Esophagus muscularis mucosa (tissue), 4 donors: ENCODE results near the gene ANAPC7.
A peak's percentile ranks its signal among the peaks of the same experiment; 100 is the strongest.
"Not testable (repeated sequence)": the region's sequence is repeated elsewhere in the genome, so short reads cannot be mapped to it uniquely, and the experiment has no call there.

Experiments used
- CTCF ChIP-seq, 3 experiments: fragments of 200-600 bp in 2 of 3; fragments of 450-650 bp in 1 of 3; sonication (generic) in 2 of 3; IDR thresholded peaks; one replicate each; pipeline ENCODE4 v1.5.1; 2017 to 2019; ENCODE audit warnings: antibody characterized with exemption in 3 of 3, mild to moderate bottlenecking in 2 of 3, moderate library complexity in 1 of 3
- EP300 ChIP-seq: sonication (generic); formaldehyde crosslinking; IDR thresholded peaks from one replicate; pipeline ENCODE4 v1.6.1; 2017; ENCODE audit warnings: antibody characterized with exemption
- POLR2A ChIP-seq: fragments of 450-650 bp; IDR thresholded peaks from one replicate; pipeline ENCODE4 v1.6.1; 2017; ENCODE audit warnings: antibody characterized with exemption, moderate library complexity, mild to moderate bottlenecking, low read depth
- POLR2AphosphoS5 ChIP-seq, 2 donors: sonication (generic); formaldehyde crosslinking; IDR thresholded peaks; one replicate each; pipeline ENCODE4 v1.6.1; 2017; ENCODE audit warnings: antibody characterized with exemption in 2 of 2

- peak in 1 of 3 experiments; percentile 22 for TF ChIP-seq CTCF (IDR thresholded peaks at IDR 0.05)
- TF ChIP-seq POLR2AphosphoS5 (IDR thresholded peaks at IDR 0.05); POLR2A; EP300: not testable (repeated sequence)
Measured at GRCh38 chr12:110358384-110359097, 45.0 kb downstream of the ANAPC7 start.
